PC-3 (cell line): ENCODE results near the gene RGMB. TPM values are rescaled to one million over a fixed set of nuclear protein-coding genes. Genes with fewer than 3 reads are reported as not detected.
A peak's percentile ranks its signal among the peaks of the same experiment; 100 is the strongest.

Experiments
- ATAC-seq: fragments of 200-7000 bp; cut with Tn5 transposase; 2 replicates; pipeline ENCODE4 v1.9.1; 2020; ENCODE audit warnings: mild to moderate bottlenecking, moderate library complexity
- BruUV-seq: library from RNA; stranded (reverse); fragments of 400-500 nt; replicated peaks from 2 replicates; lab custom pipeline; 2021; lab: Mats Ljungman, UMichigan
- CTCF ChIA-PET: fragments of 300-600 bp; sonication (Branson Sonifier 250); formaldehyde crosslinking; loops from one replicate; lab custom pipeline; 2022; ENCODE audit warnings: antibody characterized with exemption; lab: Charles Lee
- POLR2A ChIA-PET: fragments of 300-600 bp; sonication (Branson Sonifier 250); formaldehyde crosslinking; loops from one replicate; lab custom pipeline; 2022; ENCODE audit warnings: antibody characterized with exemption; ENCODE audit not compliant: unreplicated experiment; lab: Charles Lee
- DNase-seq: peaks from one replicate; pipeline ENCODE4 v3.0.0-alpha.2; 2015
- H2AFZ ChIP-seq: fragments of 300-600 bp; sonication (generic); 2 replicates; pipeline ENCODE4 v1.6.0; 2016; ENCODE audit warnings: antibody characterized with exemption, low read length
- H3F3A ChIP-seq: fragments of 300-600 bp; sonication (generic); one replicate; pipeline ENCODE4 v1.6.0; 2017; ENCODE audit warnings: antibody characterized with exemption, low read length, control low read depth, mild to moderate bottlenecking; ENCODE audit not compliant: unreplicated experiment
- H3K27ac ChIP-seq: fragments of 300-600 bp; sonication (generic); 2 replicates; pipeline ENCODE4 v1.5.1; 2016; ENCODE audit warnings: mild to moderate bottlenecking, low read length
- H3K27me3 ChIP-seq: fragments of 300-600 bp; sonication (generic); 2 replicates; pipeline ENCODE4 v1.6.1; 2016; ENCODE audit warnings: low read length, mixed read lengths
- H3K36me3 ChIP-seq: fragments of 300-600 bp; sonication (generic); 2 replicates; pipeline ENCODE4 v1.6.1; 2016; ENCODE audit warnings: low read depth, mixed run types, low read length, mixed read lengths
- H3K4me1 ChIP-seq: fragments of 300-600 bp; sonication (generic); 2 replicates; pipeline ENCODE4 v1.5.1; 2016; ENCODE audit warnings: low read length; ENCODE audit not compliant: insufficient read depth
- H3K4me2 ChIP-seq: fragments of 300-600 bp; sonication (generic); 2 replicates; pipeline ENCODE4 v1.6.0; 2016; ENCODE audit warnings: low read length
- H3K4me3 ChIP-seq: fragments of 300-600 bp; sonication (generic); 2 replicates; pipeline ENCODE4 v1.5.1; 2016; ENCODE audit warnings: mild to moderate bottlenecking, low read length, mixed read lengths
- H3K79me2 ChIP-seq: fragments of 300-600 bp; sonication (generic); 2 replicates; pipeline ENCODE4 v1.6.1; 2017; ENCODE audit warnings: low read length, mixed read lengths
- H3K9ac ChIP-seq: fragments of 300-600 bp; sonication (generic); 2 replicates; pipeline ENCODE4 v1.6.0; 2016; ENCODE audit warnings: mild to moderate bottlenecking, low read length
- H3K9me2 ChIP-seq: fragments of 300-600 bp; sonication (generic); replicated peaks from 2 replicates; pipeline ENCODE4 v1.6.1; 2016; ENCODE audit warnings: mixed run types, low read length, mixed read lengths
- H3K9me3 ChIP-seq: fragments of 300-600 bp; sonication (generic); 2 replicates; pipeline ENCODE4 v1.6.1; 2016; ENCODE audit warnings: low read length, mixed read lengths
- H4K20me1 ChIP-seq: fragments of 300-600 bp; sonication (generic); 2 replicates; pipeline ENCODE4 v1.6.1; 2016; ENCODE audit warnings: low read length, mixed read lengths
- CTCF ChIP-seq: fragments of 300-600 bp; sonication (generic); conservative IDR thresholded peaks from 2 replicates; pipeline ENCODE4 v1.5.1; 2017; ENCODE audit warnings: antibody characterized with exemption, low read depth, mild to moderate bottlenecking, low read length
- EZH2 ChIP-seq: fragments of 300-600 bp; sonication (generic); IDR thresholded peaks from one replicate; pipeline ENCODE4 v1.6.1; 2017; ENCODE audit warnings: antibody characterized with exemption, mild to moderate bottlenecking, low read length; ENCODE audit not compliant: unreplicated experiment
- EZH2phosphoT487 ChIP-seq: fragments of 300-600 bp; sonication (generic); IDR thresholded peaks from 2 replicates; pipeline ENCODE4 v1.6.1; 2018; ENCODE audit warnings: mild to moderate bottlenecking, antibody characterized with exemption, low read length, borderline replicate concordance
- intact Hi-C: fragments of 100-400 bp; cut with micrococcal nuclease; formaldehyde crosslinking; loops from 2 replicates; pipeline ENCODE4 v1.9.0; 2023
- total RNA-seq: library from RNA; depleted of rRNA; stranded (reverse); fragments of >200 nt; gene quantifications from 2 replicates; pipeline ENCODE4 v1.2.3, GENCODE V29; 2014

The RGMB gene
- total RNA-seq, 1 experiment from 2014 or later: 31.1 TPM

GRCh38 chr5:98785244-98785643 lies 11.8 kb downstream of the RGMB start:
- H3K4me1 ChIP-seq: peaks cover 52% of the 10 kb centered on the region

GRCh38 chr5:98786191-98786853 lies 12.9 kb downstream of the RGMB start:
- no peaks in the 10 kb centered on the region for H3K9me2 ChIP-seq
- peaks cover 5% of the 10 kb centered on the region for H3F3A ChIP-seq
- peaks cover 62% of the 10 kb centered on the region for H3K36me3 ChIP-seq
- no peaks in the 10 kb centered on the region for H3K27me3 ChIP-seq
- intact Hi-C loops: no loop called here
- ChIA-PET POLR2A (interaction anchor here (0.6 to 0.7 kb wide), 2 partner anchors 16 to 144 kb away, joined by 3 to 5 read pairs; no protein-coding TSS in a partner anchor), CTCF (interaction anchor here (0.7 kb wide), 1 partner anchor 9 kb away, joined by 4 read pairs; no protein-coding TSS in a partner anchor)
- H3K79me2 ChIP-seq: peaks cover 99% of the 10 kb centered on the region
- H3K27ac ChIP-seq: peak overlapping the region; percentile 51
- H3K4me3 ChIP-seq: peak overlapping the region; percentile 27; the same call in 1 of the 2 replicates
- BruUV-seq: no TSS peak
- peaks cover 44% of the 10 kb centered on the region for H3K4me1 ChIP-seq
- DNase-seq (peak; percentile 85), ATAC-seq (peak; percentile 64)
- TF ChIP-seq EZH2: no peak
- TF ChIP-seq EZH2phosphoT487: no peak
- TF ChIP-seq CTCF: no peak
- peaks cover 83% of the 10 kb centered on the region for H4K20me1 ChIP-seq
- no peak overlapping the region for H3K9ac ChIP-seq
- H3K4me2 ChIP-seq: peak overlapping the region; percentile 69
- no peaks in the 10 kb centered on the region for H3K9me3 ChIP-seq
- no peak overlapping the region for H2AFZ ChIP-seq

More at GRCh38 chr5:98785244-98785643, 11.8 kb downstream of the RGMB start:
- intact Hi-C loops: no loop called here
- Histone ChIP-seq H3K4me3 (peak overlapping the region; percentile 27; the same call in 1 of the 2 replicates), H3K9me2 (no peaks in the 10 kb centered on the region), H3K4me2 (peak overlapping the region; percentile 69; the same call in 1 of the 2 replicates), H3K9me3 (no peaks in the 10 kb centered on the region), H3K36me3 (peaks cover 68% of the 10 kb centered on the region), H3F3A (peaks cover 5% of the 10 kb centered on the region), H4K20me1 (peaks cover 87% of the 10 kb centered on the region), H3K9ac (no peak overlapping the region), H3K79me2 (peaks cover 99% of the 10 kb centered on the region), H3K27ac (no peak overlapping the region), H3K27me3 (no peaks in the 10 kb centered on the region), H2AFZ (no peak overlapping the region)
- ATAC-seq (no peak), DNase-seq (no peak)
- TF ChIP-seq CTCF: no peak
- TF ChIP-seq EZH2phosphoT487: no peak
- POLR2A ChIA-PET: no interaction called here
- CTCF ChIA-PET: interaction anchor here (0.6 kb wide), 1 partner anchor 331 kb away, joined by 3 read pairs; no protein-coding TSS in a partner anchor
- no TSS peak for BruUV-seq
